GM12874 (cell line): ENCODE data around the gene PTGR3.

ENCODE experiments used
- TF ChIP-seq, protein P1 (sequence below): IDR thresholded peaks from 2 replicates; pipeline ENCODE4 v1.5.1; 2011; ENCODE audit warnings: low read depth, mild to moderate bottlenecking, control low read depth, low read length, moderate library complexity; ENCODE audit not compliant: insufficient read depth

Gene PTGR3

DNA sequence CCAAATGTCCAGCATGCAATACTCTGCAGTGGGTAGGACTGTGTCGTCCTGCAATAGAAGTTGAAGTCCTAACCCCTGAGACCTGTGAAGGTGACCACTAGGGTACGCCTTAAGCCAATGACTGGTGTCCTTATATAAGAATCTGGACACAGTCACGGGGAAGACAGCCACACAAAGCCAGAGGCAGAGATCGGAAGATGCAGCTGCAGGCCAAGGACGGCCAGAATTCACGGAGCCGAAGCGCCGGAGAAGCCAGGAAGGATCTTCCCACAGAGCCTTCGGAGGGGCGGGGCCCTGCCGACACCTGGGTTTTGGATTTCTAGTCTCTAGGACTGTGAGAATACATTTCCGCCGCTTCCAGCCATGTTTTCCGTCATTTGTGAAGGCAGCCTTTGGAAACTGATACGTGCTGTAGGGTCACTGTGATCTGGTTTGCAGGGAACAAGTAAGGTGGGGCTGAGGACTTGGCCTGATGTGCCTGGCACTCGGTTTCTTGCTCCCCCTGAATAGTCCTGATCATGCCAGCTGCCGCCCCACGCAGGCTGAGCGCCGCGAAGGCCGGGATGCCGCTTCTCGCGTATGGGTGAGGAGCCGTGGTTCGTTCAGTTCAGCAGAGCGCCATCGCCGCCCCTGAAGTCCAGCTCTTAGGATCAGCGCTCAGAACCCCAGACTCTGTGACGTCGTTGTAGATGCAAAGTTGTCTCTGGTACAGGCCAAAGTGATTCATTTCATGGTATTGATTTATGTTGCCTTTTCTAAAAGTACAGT, 38.7 kb downstream of the PTGR3 start:
- TF ChIP-seq, protein P1, sequence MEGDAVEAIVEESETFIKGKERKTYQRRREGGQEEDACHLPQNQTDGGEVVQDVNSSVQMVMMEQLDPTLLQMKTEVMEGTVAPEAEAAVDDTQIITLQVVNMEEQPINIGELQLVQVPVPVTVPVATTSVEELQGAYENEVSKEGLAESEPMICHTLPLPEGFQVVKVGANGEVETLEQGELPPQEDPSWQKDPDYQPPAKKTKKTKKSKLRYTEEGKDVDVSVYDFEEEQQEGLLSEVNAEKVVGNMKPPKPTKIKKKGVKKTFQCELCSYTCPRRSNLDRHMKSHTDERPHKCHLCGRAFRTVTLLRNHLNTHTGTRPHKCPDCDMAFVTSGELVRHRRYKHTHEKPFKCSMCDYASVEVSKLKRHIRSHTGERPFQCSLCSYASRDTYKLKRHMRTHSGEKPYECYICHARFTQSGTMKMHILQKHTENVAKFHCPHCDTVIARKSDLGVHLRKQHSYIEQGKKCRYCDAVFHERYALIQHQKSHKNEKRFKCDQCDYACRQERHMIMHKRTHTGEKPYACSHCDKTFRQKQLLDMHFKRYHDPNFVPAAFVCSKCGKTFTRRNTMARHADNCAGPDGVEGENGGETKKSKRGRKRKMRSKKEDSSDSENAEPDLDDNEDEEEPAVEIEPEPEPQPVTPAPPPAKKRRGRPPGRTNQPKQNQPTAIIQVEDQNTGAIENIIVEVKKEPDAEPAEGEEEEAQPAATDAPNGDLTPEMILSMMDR = no peak

DNA sequence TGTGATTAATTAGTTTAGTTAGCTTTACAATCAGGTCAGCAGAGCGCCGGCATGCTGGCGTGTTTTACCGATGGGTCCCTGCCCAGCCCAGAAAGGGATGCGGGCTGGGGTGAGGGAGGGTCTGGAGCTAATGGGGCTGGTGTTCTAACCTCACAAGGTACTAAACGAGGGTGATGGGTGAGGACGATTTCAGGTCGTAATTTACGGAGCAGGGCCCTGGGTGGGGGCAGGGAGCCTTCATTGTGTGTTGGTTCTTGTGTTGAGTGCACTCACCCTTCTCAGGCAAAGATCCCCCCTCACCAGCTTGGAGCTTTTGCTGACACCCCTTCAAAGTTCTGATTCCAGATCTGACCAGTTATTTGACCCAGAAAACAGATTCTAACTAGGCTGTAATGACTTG, 39.5 kb downstream of the PTGR3 start:
- TF ChIP-seq, protein P1 = no peak

DNA sequence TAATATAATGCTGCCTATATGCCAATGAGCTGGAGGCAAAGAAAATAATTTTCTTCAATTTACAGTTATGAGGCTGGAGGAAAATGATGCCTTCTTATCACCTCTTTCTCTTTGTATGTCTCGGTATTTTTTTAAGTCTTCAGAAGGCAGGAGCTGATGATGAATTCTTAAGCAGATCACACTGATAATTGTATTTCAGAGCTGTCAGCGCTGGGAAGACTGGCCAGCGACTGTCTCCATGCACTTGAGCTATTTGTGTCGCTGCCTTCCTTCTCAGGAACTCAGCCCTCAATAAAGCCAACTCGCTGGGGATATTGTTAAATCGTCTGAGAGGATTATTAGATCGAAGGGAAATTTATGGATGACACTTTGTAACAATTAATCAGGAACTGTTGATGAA, 40.3 kb downstream of the PTGR3 start:
- TF ChIP-seq, protein P1 = no peak

DNA sequence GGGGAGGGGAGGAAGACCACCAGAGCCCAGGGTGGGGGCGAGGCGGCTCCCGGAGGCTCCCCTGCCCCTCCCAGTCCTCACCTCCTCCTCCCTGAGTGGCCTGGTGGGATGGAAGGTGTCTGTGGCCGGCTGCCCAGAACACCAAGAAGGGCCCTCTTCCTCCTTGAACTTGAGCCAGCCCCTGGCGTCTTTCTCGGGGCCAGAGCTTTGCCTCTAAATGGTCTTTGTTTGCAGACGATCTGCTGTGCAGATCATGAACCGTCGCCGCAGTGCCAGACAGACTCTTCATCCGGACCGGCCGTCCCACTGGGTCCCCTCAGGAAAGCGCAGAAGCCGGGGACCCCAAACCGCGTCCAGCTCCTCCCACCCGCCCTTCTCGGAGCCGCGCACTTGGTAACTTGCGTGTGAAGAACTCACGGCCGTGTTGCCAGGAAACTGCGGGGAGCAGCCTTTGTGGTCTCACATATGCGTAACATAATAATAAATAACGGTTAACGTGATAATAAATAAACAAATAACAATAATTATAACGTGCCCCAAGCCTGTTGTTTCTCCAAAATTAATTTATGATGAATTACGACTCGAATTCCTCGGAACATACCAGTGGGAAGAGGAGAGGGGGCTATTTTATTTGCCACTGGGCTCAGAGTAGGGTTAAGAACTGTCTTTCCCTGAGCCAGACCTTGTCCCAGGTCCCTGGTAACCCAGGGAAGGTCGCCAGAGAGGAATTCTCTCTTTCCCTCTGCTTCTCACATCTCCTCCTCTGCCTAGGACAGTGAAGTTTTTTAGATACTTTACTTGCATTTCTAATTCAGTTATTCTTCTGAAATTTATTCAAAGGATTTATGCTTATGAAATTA, 41.0 kb downstream of the PTGR3 start:
- TF ChIP-seq, protein P1 = no peak

DNA sequence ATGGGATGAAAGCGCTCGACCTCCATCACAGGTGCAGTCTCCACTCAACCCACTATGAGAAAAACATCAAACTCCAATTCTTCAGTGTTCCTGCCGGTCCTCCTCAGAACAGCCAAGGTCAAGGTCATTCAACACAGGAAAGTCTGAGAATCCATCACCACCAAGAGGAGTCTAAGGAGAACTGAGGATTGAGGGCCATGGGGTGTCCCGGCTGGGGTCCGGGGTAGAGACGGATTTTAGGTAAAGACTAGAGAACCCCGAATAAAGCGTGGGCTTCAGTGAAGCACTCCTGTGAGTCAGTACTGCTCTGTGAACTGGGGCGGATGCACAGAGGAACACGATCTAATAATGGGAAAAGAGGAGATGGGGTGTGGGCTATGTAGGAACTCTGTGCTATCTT, 41.8 kb downstream of the PTGR3 start:
- TF ChIP-seq, protein P1 = no peak

DNA sequence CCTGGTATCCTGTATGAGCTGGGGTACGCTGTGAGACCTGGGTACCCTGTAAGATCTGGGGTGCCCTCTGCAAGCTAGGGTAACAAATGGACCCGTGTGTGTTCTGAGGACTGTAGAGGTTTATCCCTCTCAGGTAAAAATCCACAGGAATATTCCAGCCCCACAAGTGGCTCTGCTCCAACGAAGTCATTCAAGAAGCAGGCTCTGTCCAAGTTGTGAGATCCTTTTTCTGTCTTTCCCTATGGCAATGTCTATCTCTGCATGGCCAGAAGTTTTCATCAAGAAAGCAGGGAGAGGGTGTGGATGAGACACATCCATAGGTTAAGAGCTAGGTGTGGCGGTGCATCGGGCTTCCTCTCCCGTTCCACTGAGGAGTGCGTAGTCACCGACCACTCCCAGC, 43.0 kb downstream of the PTGR3 start:
- TF ChIP-seq, protein P1 = no peak

DNA sequence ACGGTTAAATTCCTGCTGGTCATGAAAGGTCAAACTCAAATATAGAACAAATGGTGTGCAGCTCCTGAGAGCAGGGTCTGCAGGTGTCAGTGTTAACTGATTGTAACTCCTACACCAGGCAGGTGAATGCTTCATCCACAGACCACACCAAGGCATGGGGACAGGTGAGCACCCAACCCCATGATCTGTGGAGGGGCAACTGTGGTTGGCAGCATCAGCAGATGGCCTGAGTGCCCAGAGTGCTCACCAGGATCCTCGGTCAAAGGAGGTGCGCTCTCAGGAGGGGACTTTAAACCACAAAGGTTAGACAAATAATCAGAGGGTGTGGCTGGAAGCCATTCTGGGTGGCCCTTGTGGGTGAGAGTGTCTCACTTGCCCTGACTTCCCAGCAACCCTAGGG, 44.5 kb downstream of the PTGR3 start:
- TF ChIP-seq, protein P1 = no peak
